Stimulated activated CD4-positive, alpha-beta T cell treated with anti-CD3 and anti-CD28 coated beads, Interleukin-15, amount 100 ng/mL, for 24 hours (primary cell): ENCODE measurements around the gene PTCRA.
"Not testable (repeated sequence)": the region's sequence is repeated elsewhere in the genome, so short reads cannot be mapped to it uniquely, and the experiment has no call there.

Source experiments
- DNase-seq: peaks from one replicate; pipeline ENCODE4 v3.0.0-alpha.2; 2020

The PTCRA gene

GRCh38 chr6:42942444-42942843 lies 26.6 kb downstream of the PTCRA start:
- DNase-seq = no peak

- no peak for DNase-seq
These were observed 32.1 kb downstream of the PTCRA start for GRCh38 chr6:42947950-42948349.

DNA sequence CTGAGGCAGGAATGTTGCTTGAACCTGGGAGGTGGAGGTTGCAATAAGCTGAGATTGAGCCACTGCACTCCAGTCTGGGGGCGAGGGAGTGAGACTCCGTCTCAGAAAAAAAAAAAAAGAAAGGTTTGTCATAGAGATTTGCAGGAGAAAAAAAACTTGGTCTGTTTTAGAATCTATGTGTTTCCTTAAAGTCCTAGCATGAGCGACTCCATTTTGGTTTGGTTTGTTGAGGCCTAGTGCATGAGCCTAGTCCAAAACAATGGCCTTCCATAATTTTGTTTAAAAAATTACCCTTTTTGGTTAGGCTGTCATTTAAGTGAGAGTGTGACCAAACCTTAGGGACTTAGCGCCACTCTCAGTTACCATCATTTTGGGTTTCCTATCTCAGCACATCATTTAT lies 36.5 kb downstream of the PTCRA start:
- no peak for DNase-seq

DNA sequence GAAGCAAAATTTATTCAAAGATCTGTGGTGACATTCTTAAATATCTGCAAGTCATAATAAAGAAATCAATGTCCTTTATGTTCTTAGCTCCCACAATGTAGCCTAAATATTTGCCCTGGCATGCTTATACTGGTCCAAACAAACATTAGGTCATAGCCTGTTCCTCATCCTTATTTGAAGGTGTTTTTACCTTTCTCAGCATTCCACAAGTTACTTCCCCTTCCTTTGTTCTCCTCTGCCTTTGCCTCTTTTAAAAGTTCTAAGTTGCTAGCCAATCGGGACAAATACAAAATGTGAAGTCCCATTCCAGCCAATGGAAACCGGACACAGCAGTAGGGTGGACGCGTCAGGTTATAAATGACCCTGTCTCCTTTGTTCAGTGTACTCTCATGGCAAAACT lies 38.6 kb downstream of the PTCRA start:
- not testable (repeated sequence) for DNase-seq

GRCh38 chr6:42958125-42958524 lies 42.3 kb downstream of the PTCRA start:
- DNase-seq = no peak

- DNase-seq = no peak
These were observed 44.0 kb downstream of the PTCRA start for GRCh38 chr6:42959917-42960242.

GRCh38 chr6:42960243-42961019 lies 44.6 kb downstream of the PTCRA start, which contains the start of gene GNMT:
TSS of gene GNMT (plus strand) at chr6:42960754. CDS start at chr6:42960768, 14 bp downstream.
- peak; percentile 52 for DNase-seq

- DNase-seq = no peak
These were observed 45.2 kb downstream of the PTCRA start for GRCh38 chr6:42961020-42961470.

DNA sequence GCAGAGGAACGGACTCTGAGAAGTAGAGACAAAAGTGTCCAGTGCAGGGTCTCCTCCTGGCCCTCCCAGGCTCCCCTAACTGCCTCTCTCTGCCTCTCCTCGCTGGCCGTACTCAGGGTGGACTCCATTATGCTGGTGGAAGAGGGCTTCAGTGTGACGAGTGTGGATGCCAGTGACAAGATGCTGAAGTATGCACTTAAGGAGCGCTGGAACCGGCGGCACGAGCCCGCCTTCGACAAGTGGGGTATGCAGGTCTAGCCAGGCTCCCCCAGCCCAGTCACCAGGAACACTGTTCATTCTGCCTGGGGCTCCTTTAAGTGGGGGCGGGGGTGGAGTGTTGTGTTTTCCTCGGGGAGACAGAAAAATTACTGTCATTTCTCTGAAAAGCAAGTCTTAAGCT lies 46.2 kb downstream of the PTCRA start:
- no peak for DNase-seq

- no peak for DNase-seq
These were observed 46.8 kb downstream of the PTCRA start for GRCh38 chr6:42962502-42963178.

DNA sequence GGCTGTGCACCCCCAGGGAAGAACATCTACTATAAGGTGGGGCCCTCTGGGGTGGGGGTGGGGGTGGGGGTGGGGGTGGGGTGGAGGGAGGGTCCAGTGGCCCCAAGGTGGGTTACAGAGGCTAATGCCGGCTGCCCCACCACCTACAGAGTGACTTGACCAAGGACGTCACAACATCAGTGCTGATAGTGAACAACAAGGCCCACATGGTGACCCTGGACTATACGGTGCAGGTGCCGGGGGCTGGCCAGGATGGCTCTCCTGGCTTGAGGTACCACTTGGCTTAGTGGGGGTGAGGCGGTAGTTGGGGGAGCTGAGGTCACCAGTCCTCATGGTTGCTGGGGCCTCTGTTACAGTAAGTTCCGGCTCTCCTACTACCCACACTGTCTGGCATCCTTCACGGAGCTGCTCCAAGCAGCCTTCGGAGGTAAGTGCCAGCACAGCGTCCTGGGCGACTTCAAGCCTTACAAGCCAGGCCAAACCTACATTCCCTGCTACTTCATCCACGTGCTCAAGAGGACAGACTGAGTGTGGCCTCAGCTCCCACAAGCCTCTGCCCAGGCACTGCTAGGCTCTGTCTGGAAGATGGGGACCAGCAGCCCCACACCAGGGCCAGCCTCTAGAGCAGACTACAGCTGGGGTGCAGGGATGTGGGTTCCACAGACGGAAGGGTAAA lies 47.5 kb downstream of the PTCRA start:
- no peak for DNase-seq

DNA sequence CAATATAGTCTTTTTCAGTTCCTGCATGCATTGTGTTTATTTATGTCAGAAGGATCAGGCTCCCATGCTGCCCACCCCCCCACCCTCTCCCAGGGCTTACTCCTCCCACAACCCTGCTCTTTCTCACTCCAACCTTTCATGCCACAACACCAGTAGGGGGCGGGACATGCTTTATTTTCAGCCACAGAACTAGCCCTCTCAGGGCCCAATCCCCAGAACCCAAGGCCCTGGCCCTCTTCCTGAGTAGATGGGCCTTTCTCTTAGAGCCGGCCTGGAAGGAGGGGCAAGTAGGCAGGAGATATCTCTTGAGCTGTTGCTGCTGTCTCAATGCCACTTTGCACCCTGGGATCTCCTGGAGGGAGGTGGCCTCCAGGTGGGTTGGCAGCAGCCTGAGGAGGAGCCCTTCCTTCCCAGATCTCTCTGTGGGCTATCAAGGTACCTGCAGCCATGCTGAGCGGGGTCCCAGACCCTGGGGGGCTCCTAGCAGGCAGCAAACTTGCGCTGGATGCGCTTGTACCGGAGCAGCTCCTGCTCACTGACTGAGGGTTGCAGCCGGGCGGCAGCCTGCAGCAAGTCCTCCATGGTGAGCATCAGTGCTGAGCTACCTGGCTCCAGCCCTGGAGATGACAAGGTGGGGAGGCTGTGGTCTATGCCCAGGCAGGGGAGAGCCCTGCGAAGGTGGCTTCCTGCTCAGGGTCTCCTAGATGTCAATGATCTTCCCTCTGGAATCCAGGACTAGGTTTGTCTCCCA lies 48.2 kb downstream of the PTCRA start:
- DNase-seq = peak; percentile 56

DNA sequence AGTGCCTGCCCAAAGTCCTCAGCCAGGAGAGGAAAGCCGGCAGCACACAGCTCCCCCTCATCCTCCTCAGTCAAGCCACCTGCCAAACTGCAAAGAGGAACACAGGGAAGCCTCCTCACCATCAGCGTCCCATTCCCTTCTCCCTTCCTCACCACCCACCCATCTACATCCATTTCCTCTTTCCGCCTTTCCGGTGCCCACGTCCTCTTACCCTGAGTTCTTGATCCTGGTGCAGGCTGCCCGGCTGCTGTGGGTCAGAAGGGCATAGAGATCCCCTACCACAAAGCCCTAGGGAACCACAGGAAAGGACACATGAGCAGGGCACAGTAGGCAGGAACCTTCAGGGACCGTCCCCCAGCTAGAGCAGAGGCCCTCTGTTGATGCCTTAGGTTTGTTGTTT lies 50.7 kb downstream of the PTCRA start:
- DNase-seq = no peak

DNA sequence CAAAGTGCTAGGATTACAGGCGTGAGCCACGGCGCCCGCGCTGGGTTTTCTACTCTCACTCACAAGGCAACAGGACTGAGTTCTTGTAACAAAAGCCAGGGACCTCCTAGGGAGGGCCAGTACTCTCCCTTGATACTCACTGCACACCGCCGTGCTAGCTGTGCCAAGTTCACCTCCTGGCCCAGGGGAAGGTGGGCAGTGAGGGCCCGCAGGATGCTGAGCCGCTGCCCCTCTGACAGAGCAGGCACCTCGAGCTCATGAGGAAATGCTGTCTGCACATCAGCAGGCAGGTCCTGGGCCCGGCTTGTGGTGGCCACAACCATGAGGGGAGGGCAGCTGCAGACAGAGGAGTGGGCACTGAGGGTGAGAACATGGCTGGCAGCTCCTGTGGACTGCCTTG lies 51.4 kb downstream of the PTCRA start:
- DNase-seq = no peak

DNA sequence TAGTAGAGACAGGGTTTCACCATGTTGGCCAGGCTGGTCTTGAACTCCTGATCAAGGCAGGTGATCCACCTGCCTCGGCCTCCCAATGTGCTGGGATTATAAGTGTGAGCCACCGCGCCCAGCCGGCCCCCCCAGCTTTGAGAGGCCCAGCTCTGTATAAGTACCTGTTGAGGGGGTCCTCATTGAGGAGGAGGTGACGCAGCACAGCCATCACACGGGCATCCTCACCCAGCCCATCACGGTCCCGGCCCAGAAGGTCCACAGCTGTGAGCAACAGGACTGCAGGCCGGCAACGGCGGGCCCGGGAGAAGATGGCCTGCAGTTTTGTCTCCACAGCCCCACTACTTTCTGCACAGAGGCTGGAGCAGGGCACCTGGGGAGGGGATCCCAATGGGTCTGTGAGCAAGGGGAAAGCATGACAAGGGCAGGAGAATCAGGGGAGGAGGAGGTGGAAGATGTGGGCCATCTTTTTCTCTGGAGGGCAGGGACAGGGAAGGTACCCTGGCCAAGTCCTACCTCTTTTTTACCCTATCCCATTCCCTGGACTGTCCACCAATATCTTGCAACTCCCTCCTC lies 52.4 kb downstream of the PTCRA start:
- DNase-seq = no peak

DNA sequence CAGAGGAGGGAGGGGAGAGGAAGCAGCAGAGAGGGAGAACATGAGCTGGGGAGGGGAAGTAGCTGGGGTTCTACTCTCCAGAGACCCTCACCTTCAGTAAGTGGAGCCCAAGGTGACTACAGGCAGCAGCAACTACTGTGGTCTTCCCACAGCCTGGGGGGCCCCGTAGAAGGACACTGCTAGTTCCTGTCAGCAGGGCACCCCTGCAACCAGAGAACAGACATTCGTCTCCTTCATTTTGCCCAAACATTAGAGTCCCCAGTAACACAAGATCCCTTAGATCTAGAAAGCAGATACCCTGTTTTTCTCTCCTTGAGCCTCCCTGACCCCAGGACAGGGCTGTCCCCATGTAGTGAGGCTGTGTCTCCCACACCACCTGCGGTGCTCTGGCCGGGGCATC lies 52.9 kb downstream of the PTCRA start:
- no peak for DNase-seq

DNA sequence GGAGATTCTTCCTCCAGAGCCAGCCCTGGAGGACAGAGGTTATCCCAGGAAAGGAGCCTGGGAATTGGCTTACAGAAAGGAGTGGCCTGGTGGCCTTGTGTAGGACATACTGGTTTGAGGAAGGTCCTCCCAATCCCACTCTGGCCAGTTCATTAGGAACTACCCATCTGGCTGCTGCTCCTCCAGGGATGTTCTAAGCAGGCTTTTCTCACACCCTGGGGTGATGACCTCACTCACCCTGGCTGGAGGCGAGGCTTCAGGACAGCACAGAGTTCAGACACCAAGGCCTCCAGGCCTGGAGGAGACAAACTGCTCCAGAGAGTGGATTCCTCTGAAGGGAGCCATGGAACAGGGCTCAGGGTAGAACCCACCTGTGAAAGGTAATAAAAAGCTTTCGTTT lies 53.6 kb downstream of the PTCRA start:
- DNase-seq = no peak

- DNase-seq = no peak
These were observed 54.1 kb downstream of the PTCRA start for GRCh38 chr6:42969934-42970333.

DNA sequence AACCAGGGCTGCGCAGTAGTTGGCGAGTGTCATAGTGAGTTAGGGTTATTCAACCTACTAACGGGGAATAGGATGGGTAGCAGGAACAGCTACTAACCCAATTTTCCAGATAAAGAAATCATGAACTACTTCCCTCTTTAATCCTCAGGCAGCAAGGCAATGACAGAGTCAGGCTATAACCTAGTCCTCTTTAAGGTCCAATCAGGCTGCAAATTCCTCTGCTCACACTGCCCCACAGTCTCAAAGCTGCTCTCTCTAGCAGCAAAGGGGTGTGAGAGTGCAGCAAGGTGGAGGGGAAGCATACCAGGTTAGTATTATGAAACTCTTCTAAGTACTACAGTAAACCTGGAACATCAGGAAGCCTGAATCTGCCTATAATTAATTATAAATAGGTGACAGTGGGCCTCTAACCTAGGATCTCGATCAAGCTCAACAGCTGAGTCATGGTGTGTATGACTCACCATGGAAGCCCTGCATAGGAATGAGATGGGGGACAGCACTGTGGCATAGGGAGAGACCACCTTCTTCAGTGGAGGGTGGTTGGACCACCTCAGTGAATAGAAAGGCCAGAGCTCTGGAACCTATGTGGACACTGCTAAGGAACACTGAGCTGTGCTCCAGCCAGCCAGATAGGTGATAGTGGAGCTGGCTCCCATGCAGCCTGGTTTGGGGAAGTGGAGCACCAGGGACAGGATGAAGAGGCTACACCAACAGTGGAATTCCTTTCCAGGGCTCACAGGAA lies 55.2 kb downstream of the PTCRA start:
- DNase-seq = peak; percentile 41

DNA sequence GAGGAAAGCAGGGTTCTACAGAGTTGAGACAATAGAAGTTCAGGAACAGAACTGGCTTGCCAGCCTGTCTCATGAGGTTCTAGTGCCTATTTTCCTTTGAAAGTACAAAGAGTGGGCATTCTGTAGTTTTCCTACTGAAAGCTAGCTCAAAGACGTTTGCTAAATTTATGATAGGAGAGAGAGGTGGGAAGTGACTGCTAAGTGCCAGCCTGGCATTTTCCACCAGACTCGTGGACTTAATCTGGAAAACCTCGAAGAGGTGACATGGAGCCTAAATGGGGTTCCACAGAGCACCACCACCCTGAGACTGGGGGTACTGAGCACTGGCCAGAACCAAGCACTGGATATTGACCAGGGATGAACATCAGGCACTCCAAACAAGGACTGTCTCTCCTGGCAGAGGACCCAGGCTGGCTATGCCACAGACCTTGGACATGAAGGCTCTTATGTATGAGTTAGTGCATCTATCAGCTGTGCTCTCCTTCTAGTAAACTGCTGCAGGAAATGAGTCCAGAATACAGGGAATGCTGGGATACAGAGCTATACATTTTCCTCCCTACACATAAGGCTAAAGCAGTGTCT lies 56.0 kb downstream of the PTCRA start:
- no peak for DNase-seq

- DNase-seq = no peak
These were observed 58.1 kb downstream of the PTCRA start for GRCh38 chr6:42973926-42974325.
